GM19043 (cell line): ENCODE results near the gene TBXAS1.

Experiments
- ATAC-seq: cut with Tn5 transposase; IDR thresholded peaks from one replicate; pipeline ENCODE4 v1.9.1; 2021; ENCODE audit warnings: low read depth; ENCODE audit not compliant: unreplicated experiment

The TBXAS1 gene

DNA sequence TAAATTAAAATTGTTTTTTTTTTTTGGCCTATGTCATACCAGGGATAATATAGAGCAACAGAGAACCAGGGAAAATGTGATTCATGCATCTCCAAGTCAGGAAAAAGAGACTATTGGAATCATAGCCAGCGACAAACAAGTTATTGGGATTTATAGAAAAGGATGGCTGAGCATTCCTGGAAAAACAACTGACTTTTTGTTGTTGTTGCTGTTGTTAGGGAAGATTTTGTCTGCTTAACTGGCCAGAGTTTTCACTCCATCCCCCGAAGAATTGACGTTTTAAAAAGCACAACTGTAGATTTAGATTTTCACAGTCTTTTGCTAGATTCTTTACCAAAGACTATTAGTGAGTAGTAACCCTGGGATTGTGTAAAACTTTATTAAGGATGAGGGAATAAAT, 112.4 kb downstream of the TBXAS1 start:
- no peak for ATAC-seq

DNA sequence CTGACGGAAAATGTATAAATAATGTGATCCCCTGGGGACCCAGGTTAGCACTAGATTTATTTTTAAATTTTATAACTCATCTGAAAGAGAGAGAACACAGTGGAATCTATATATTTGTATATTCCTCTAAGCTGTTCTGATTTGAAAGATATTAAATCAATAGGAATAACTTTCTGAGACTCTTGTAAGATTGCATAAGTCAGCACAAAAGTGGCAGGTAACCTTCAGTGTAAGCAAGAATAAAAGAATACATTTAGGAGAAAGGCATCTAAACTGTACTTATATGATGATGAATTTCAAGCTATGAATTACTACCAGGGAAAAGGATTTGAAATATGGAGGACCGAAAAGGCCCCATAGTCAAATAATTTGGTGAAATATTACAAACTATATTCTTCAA, 112.8 kb downstream of the TBXAS1 start:
- ATAC-seq, result no peak

DNA sequence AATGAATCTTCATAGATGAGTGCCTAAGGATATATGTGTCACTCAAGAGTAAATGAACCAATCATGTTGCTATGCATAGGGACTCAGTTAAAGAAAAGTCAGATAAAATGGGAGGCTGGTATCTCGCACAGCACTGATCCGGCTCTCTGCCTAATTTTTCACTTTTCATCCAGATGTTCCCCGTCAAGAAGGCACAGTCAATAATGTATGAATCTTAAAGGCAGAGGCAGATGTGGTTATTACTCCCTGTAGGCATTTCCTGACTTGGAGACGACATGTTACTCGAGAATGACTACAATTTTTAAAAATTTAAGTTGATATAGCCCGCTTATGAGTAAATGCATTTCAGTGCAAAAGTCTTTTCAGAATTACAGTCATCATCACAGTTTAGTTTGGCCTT, 113.6 kb downstream of the TBXAS1 start:
- no peak for ATAC-seq

DNA sequence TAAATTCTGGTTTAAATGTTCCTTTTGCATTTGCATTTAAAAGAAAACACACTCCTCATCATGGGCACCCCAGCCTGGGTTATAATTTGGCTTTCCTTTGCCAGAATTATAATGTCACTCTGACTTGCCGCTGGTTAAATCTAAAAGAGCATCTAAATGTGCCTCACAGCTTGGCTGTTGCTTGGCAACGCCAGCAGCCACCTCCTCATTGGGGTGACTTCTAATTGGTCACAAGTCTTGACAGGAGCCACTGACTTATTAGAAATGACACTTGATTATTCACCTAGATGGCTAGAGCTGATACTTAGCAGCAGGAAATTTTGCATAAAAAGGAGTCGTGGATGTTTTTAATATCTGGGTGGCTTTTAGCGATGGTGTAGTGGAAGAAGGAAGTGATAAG, 114.3 kb downstream of the TBXAS1 start:
- ATAC-seq, result no peak

DNA sequence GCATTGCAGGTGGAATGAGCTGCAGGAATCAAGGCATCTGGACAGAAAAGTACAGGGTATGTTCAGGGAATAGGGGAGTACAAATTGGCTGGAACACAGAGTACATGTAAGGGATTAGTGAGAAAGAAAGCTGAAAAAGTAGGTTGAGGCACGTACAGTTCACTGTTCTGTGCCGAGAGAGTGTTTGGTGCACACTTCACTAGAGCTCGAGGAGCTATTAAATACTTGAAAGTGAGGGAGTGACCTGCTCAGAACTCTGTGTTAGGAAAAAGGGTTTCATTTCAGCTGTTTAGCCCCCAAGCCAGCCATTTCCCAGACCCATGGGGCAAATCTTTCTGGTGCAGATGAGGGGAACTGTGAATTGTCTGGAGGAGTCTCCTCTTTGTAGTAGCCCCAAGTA, 115.2 kb downstream of the TBXAS1 start:
- no peak for ATAC-seq

DNA sequence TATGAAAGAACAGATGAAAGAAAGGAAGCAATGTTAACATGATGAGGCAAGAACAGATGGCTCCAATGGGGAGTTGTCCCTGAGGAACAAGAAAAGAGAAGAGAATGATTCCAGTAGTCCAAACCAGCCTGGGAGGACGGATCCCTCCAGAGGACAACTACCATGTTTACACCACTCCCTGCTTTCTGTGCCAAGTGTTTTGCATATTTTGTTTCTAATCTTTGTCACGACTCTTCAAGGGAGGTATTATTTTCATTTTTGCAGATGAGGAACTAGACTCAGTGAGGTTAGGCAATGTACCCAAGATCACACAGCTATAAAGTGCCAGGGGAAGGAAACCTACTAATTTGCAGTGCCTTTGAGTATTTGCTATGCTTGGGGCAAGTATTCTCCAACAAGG, 117.5 kb downstream of the TBXAS1 start:
- no peak for ATAC-seq

DNA sequence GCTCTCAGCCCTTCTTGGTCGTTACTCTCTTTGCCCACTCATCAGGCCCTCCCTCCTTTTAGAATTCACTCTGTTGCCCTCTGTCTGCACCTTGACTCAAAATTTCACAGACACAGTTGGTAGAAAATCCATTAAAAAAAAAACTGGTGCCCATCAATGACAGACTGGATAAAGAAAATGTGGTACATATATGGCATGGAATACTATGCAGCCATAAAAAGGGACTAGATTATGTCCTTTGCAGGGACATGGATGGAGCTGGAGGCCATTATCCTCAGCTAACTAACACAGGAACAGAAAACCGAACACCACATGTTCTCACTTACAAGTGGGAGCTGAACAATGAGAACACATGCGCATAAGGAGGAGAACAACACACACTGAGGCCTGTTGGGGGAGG, 118.0 kb downstream of the TBXAS1 start:
- ATAC-seq, result no peak

DNA sequence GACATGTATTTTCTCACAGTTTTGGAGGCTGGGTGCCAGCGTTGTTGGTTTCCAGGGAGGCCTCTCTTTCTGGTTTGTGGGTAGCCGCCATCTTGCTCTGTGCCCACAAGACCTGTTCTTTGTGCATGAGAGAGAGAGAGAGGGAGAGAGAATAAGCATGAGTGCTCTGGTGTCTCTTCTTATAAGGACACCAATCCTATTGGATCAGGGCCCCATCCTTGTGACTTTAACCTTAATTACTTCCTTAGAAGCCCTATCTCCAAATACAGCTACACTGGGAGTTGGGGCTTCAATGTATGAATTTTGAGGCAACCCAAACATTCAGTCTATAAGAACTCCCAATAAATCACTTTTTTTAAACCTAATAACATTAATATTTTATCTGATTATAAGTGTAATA, 119.1 kb downstream of the TBXAS1 start:
- no peak for ATAC-seq

DNA sequence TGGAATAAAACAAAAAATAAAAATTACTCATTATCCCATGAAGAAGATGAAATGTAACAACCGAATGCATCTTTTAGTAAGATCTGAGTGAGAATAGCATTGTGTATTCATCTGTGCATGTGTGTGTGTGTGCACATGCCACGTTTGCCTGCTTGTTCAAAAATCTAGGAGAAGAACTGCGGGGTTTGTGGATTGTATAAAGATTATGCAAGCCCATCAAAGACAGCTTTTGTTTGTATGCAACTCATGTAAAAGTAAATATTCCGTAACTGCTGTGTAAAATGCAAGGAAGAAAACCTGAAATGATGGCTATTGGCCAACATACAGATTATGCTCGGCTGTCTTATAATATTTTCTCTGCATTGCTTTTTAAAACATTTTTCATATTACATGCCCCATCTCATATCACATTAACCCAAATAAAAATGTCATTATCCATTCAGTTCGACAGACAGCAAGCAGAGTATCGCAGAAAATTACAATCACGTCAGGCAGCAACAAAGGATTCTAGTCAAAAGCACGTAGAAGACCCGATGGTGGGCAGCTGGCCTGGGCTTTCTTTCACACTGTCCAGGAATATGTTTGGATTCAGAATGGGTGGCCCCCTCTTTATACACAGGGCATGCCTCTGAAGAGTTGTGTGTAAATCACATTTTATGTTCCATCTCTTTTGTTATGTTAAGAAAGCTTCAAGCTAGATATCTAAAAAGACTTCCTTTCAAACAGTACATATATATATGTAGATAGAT, 119.7 kb downstream of the TBXAS1 start:
- ATAC-seq, result no peak

DNA sequence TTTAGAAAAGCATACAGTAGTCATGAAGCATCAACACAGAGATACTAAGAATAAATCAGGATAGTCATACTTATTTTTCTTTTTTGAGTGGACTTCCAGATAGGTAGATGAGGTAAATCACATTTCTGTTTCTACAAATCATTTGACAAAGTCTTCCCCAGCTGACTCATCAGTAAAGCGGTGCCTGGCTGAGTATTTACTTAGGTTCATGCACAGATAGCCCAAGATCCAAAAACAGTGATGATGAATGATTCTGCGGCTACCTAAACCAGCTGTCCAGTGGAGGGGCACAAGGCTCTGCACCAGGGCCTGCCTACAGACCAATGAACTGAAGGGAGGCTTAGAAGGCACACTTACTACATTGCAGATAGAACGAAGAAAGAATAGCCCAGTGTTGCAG, 120.6 kb downstream of the TBXAS1 start:
- ATAC-seq, result no peak

DNA sequence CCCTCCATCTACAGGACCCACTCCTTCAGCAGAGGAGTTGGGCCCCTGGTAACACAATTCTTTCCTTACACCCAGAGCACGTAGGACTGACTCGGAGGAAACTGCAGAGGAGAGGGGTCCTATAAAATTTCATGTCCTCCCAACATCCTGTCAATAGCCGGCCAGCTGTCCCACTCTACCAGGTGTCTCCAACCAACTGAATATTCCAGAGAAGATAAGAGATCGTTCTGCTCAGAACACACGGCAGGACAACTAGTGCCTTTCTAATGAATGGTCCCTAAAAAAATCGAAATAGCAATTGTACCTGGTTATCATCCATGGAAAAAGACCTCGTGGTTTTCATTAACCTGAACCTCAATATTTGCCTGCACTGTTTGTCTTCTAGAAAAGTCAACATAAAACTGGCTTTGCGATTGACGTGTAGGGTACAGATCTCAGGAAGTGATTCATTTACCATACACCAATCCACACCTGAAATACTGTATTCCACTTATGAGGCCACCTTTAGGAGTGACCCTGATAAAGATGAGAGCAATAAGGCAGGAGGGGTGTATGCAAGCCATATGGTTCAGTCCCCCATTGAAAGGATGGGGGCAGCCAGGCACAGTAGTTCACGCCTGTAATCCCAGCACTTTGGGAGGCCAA, 121.9 kb downstream of the TBXAS1 start:
- ATAC-seq, result no peak

DNA sequence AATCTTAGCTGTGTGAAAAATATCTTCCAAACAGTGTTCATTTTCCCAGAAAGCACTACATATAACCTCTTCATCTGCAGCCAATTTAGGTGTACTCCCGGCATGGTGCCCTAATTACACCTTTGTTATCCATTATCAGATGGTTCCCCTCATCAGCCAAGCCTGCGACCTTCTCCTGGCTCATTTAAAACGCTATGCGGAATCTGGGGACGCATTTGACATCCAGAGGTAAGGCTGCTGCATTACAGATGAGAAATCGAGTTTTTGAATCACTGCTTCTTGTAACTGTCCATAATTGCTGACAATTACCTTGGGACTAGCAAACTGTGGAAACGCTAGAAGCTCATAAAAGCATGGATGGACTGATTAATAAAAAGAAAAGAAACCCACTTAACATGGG, 124.2 kb downstream of the TBXAS1 start:
- no peak for ATAC-seq

DNA sequence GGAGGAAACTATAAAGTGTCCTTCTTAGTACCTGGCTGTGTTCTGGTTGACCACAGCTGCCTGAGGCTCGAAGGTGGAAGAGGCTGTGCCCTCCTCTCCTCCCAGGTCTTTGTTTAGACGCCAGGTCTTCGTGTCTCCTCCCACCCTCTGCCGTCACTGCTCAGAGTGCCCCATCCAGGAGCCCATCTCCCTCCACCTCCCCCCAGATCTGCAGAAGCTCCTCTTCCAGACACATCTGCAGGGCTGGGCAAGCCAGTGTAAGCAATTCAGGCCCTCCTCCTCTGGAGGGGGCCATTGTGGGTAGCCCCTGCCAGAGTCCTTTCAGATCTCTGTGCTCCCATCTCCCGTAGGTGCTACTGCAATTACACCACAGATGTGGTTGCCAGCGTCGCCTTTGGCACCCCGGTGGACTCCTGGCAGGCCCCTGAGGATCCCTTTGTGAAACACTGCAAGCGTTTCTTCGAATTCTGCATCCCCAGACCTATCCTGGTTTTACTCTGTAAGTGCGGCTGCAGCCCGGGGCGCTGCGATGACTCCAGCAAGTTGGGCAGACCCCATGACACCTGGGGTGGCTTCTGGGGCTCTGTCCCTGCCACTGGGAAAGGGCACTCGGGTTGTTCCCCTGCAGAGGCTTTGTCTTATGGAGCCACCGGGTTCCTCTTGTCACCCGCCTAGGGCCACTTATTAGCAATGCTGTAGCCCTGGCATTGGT, 126.2 kb downstream of the TBXAS1 start:
- no peak for ATAC-seq

DNA sequence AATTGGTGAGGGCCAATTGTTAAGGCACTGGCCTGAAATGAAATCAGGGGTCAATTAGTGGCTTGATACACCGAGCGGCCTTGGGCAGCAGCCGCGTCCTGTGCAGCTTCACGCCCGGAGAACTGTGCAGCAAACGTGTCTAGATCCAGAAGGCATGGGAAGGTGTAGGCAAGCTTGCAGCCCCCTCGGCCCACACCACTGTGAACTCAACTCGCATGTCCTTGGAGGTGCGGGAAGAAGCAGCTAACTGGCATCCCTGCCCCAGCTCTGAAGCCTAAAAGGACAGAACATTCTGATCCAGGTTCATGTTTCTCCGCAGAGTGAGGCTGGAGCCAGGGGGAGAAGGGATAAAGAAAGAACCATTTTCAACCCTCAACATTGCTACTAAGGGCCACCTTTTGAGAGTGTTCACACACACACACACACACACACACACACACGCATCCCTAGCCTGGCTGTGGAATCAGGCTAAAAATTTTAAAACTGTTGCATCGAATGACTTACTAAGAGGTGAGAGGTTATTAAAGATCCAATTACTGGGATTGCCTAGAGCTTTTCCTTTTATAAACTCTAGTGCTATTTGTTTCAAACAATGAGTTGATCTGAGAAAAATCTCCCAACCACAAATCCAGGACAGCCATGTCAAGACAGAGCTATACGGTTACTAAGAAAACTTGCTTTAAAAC, 129.7 kb downstream of the TBXAS1 start:
- no peak for ATAC-seq

DNA sequence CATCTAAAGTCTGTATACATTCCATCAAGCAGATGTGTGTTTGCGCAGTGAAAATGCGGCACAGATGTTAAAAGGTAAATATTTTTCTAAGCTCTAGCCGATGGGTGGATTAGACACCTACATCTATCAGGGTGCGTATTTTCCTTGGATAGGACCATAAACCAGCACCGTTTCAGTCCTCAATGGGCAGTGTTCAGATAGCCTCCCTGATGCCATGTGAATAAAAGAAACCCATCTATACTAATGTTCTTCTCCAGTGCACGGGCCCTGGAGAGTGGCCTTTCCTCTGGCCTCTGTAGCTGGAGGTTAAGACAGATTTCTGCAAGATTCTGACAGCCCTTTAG, 130.2 kb downstream of the TBXAS1 start:
- no peak for ATAC-seq

DNA sequence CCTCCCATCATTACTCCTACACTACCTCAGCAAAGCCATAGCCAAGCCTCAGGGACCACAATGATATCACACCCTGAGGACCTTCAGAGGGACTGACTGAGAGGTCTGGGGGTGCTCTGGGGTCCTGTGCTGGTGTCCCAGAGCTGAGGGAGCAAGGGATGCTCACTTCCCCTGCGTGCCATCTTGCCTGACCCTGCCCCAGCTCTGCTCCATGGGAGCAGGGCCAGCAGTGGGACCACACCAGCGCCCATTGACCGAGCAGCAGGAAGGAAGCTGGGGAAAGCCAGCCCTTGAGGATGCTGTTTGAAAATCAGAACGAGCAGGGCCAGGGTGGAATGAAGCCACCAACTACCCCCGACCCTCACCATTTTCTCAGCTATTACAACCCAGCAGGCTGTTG, 130.7 kb downstream of the TBXAS1 start:
- no peak for ATAC-seq

DNA sequence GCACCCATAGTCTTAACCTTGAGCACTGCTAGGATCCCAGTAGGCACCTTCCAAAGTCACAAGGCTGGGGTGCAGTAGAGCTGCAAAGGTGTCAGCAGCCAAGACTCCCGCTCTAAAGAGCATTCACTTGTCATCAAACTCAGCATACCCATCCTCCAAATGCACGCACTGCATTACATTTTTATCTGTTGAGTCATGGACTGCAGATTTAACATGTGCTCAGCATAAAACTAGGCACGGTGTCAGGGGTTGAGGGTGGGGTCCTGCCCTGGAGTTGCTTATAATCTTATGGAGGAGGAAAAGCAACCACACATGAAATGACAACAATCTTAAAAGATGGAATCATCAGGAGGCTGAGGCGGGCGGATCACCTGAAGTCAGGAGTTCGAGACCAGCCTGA, 131.1 kb downstream of the TBXAS1 start:
- no peak for ATAC-seq

DNA sequence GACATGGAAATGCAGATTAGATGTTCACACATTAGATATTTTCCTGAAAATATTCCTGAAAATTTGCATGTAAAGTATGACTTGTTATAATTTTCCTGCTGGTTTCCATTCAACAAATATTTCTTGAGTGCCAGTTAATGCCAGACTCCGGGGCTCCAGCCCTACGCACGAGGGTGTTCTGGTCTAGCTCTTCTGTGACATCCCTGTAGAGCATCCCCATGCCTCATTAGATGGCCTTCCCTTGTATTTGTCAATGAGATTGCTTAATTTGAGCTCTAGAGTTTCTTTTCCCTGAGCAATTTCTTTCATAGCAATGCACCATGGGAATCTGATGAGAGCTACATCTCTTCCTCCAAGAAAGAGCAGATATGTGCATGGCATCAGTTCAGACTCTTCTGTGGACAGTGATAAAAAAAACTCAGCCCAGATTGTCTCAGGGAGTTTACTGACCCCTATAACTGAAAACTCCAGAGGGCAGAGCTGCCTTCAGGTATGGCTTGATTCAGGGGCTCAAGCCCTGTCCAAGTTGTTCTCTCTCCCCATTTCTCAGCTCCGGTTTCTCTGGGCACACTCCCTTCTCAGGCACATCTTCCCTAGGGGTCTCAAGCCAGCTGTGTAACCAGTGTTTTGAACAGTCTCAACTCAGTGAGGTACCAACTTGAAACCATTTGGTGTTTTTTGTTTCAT, 137.0 kb downstream of the TBXAS1 start:
- ATAC-seq, result no peak

DNA sequence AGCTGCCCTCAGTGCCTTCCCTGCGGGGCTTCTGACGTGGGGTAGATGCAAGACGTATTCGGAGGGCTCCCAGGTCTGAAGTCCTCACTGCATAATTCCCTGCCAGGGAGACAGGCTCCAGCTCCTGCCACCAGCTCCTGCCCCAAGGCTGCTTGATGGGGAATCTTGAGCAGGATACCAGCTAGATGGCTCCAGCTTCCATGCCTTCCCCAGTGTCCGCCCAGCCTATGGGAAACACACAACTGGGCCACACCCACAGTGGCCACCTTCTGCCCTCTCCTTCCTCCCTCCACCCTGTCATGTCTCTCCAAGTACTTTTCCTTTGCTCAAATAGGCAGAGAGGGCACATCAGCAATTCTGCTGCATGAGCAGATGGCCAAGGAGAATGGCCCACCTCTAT, 137.9 kb downstream of the TBXAS1 start:
- ATAC-seq, result no peak

DNA sequence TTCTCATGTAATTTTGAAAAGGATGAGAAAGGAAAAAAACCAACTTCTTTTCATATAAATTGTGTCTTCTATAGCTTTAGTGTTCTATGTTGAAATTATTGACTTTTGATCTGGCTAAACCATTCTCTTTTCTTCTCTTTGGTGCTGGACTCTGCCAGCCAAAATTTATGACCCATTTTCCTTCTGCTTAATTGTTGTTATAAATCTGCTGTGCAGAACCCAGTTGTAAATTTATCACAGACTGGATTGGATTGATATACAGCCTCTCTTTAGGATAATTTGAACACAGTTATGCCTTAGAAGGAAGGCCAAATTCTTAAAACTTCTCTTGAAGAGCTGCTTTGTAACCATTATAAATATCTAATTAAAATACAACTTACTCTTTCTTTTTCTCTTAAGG, 139.9 kb downstream of the TBXAS1 start:
- ATAC-seq, result no peak

DNA sequence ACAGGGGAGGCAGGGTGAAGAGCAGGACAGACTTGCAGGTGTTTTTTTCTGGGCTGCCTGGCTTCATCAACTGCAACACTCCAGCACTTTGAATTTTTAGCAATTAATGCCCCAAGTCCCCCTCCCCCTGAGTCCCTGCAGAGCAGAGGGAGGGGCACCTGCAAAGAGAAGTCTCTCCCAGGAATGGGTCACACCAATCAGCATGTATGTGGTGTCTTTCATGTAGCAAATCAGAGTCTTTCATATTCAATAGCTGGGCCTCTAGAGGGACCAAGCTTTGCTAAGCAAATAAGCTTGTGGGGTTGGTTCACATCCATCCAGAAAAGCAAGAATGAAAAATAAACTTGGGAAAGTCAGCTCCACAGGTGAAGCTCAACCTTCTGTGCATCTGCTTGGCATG, 143.0 kb downstream of the TBXAS1 start:
- no peak for ATAC-seq
